ENCODE data around the gene SPDYE5.

Gene SPDYE5

DNA sequence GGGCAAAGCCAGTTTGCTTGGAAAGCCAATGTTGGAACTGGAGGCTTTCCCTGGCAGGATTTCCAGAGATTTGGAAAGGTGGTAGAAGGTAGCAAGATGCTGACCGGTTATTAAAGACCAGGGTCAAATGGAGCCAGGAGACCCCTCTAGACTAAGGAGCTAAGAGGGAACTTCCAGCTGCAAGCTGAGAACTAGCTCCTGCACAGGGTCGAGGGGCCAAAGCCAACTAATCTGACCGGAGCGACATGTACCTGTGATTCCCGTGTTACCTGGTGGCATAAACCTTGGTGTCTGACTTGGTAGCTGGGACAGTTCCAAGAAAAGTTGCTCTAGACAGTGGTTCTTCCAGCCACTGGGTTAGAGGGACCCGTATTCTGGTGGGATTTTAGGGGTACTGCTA is 41.8 kb downstream of the SPDYE5 start:
- no peaks in the 10 kb centered on the region for H3K79me2 ChIP-seq (ENCODE audit: insufficient read depth, low read length)
- H3K9ac ChIP-seq (ENCODE audit: low read length): no peak overlapping the region
- no peak overlapping the region for H3K4me3 ChIP-seq (ENCODE audit: low read depth, low read length, poor library complexity, severe bottlenecking)
- no peaks in the 10 kb centered on the region for H3K9me3 ChIP-seq (ENCODE audit: low read length)
- H3K27ac ChIP-seq (ENCODE audit: low read depth, low read length, poor library complexity, severe bottlenecking): no peak overlapping the region
- H4K20me1 ChIP-seq (ENCODE audit: insufficient read depth, low read length): no peaks in the 10 kb centered on the region
- H3K27me3 ChIP-seq (ENCODE audit: insufficient read depth, low read length): 0 out of 2 replicates have a peak, but pooled peaks cover 9% of the 10 kb centered on the region
- no peak overlapping the region for H3K4me2 ChIP-seq (ENCODE audit: low read length)
- H3K4me1 ChIP-seq (ENCODE audit: insufficient read depth, low read length, severe bottlenecking): peaks cover 10% of the 10 kb centered on the region
- H2AFZ ChIP-seq (ENCODE audit: low read length): no peak overlapping the region
- H3F3A ChIP-seq (ENCODE audit: insufficient read depth, low read length): no peaks in the 10 kb centered on the region
- no peak for TF ChIP-seq CTCF (IDR thresholded peaks at IDR 0.05; ENCODE audit: low read length)
- no peak for TF ChIP-seq EZH2 (IDR thresholded peaks at IDR 0.05; ENCODE audit: borderline replicate concordance, low read length)
- no peaks in the 10 kb centered on the region for H3K9me2 ChIP-seq (ENCODE audit: low read depth, low read length)
- H3K36me3 ChIP-seq (ENCODE audit: insufficient read depth, low read length): no peaks in the 10 kb centered on the region

DNA sequence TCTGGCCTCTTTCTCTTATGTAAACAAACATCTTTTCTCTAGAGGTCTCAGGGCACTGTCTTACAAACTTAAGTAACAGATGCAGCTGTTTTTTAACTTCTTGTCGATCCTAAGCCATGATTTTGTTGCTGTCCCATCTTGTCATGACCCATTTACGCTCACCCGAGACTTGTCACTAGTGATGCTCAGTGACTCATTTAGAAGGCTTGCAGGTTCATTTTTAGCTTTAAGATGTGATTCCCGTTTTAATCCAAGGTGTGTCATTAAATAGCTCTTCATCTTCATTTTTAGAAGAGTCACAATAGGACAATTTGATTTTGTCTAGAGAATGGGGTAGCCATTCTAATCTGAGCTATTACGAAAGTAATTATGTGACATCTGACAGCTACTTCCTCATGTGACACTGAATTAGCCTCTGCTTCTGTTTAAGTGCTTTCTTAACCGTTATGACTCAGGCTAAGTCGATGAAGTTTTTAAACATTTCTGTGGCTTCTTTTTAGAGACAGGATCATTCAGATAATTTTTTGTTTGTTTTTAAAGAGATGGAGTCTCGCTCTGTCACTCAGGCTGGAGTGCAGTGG is 42.7 kb downstream of the SPDYE5 start:
- Histone ChIP-seq H3K4me1 (ENCODE audit: insufficient read depth, low read length, severe bottlenecking) (peaks cover 10% of the 10 kb centered on the region), H3F3A (ENCODE audit: insufficient read depth, low read length) (no peaks in the 10 kb centered on the region), H3K27me3 (ENCODE audit: insufficient read depth, low read length) (0 out of 2 replicates have a peak, but pooled peaks cover 9% of the 10 kb centered on the region), H3K79me2 (ENCODE audit: insufficient read depth, low read length) (no peaks in the 10 kb centered on the region), H4K20me1 (ENCODE audit: insufficient read depth, low read length) (no peaks in the 10 kb centered on the region), H2AFZ (ENCODE audit: low read length) (no peak overlapping the region), H3K4me3 (ENCODE audit: low read depth, low read length, poor library complexity, severe bottlenecking) (peak overlapping the region; percentile 24), H3K4me2 (ENCODE audit: low read length) (peak overlapping the region; percentile 46), H3K36me3 (ENCODE audit: insufficient read depth, low read length) (no peaks in the 10 kb centered on the region), H3K9me3 (ENCODE audit: low read length) (no peaks in the 10 kb centered on the region), H3K9me2 (ENCODE audit: low read depth, low read length) (no peaks in the 10 kb centered on the region), H3K27ac (ENCODE audit: low read depth, low read length, poor library complexity, severe bottlenecking) (no peak overlapping the region), H3K9ac (ENCODE audit: low read length) (no peak overlapping the region)
- TF ChIP-seq EZH2 (IDR thresholded peaks at IDR 0.05; ENCODE audit: borderline replicate concordance, low read length): no peak
- TF ChIP-seq CTCF (IDR thresholded peaks at IDR 0.05; ENCODE audit: low read length): no peak

DNA sequence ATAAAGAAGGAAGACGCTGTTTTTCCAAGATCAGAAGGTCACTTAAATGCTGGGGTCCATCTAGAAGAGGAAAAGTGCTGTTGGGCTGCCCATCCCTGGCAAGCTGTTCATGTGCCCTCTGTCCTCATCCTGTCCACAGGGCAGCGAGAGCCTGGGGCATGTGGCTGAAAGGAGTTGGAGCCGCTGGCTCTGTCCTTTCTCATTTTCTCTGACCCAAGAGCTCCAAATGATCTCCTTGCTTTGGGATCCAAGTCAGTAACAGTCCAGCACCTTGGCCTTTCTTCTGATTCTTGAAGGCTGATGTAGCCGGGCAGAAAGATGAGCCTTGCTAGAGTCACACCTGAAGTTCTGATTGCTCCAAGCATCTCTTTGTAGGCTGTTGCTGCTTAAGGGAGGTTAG is 44.4 kb downstream of the SPDYE5 start:
- Histone ChIP-seq H3K79me2 (ENCODE audit: insufficient read depth, low read length) (no peaks in the 10 kb centered on the region), H3K9me2 (ENCODE audit: low read depth, low read length) (no peaks in the 10 kb centered on the region), H3K36me3 (ENCODE audit: insufficient read depth, low read length) (no peaks in the 10 kb centered on the region), H3K4me2 (ENCODE audit: low read length) (no peak overlapping the region), H3K9ac (ENCODE audit: low read length) (no peak overlapping the region), H4K20me1 (ENCODE audit: insufficient read depth, low read length) (no peaks in the 10 kb centered on the region), H3F3A (ENCODE audit: insufficient read depth, low read length) (no peaks in the 10 kb centered on the region), H3K27ac (ENCODE audit: low read depth, low read length, poor library complexity, severe bottlenecking) (no peak overlapping the region), H3K4me3 (ENCODE audit: low read depth, low read length, poor library complexity, severe bottlenecking) (no peak overlapping the region), H2AFZ (ENCODE audit: low read length) (no peak overlapping the region), H3K9me3 (ENCODE audit: low read length) (no peaks in the 10 kb centered on the region), H3K4me1 (ENCODE audit: insufficient read depth, low read length, severe bottlenecking) (peaks cover 10% of the 10 kb centered on the region), H3K27me3 (ENCODE audit: insufficient read depth, low read length) (0 out of 2 replicates have a peak, but pooled peaks cover 9% of the 10 kb centered on the region)
- TF ChIP-seq CTCF (IDR thresholded peaks at IDR 0.05; ENCODE audit: low read length): no peak
- no peak for TF ChIP-seq EZH2 (IDR thresholded peaks at IDR 0.05; ENCODE audit: borderline replicate concordance, low read length)
